ENCODE results near the gene HPSE. TPM values are rescaled to one million over a fixed set of nuclear protein-coding genes. Genes with fewer than 3 reads are reported as not detected.

Gene HPSE
- total and polyA plus RNA-seq, 9 of the 15 experiments (the other 6 are each of a cell fraction or from before 2014, with no cell fraction given): 0.01 to 0.42 (median 0.14) TPM; not detected in 1

- TF ChIP-seq CBX3 (IDR thresholded peaks at IDR 0.05; ENCODE audit: borderline replicate concordance in 1 of 2, low read length in 2 of 2) (no peak), HMG20A (CRISPR knock-in tag; conservative IDR thresholded peaks at IDR 0.05) (no peak), TEAD1 (CRISPR knock-in tag; IDR thresholded peaks at IDR 0.05) (no peak), ATF6 (CRISPR knock-in tag; IDR thresholded peaks at IDR 0.05) (no peak), ZNF277 (CRISPR knock-in tag; IDR thresholded peaks at IDR 0.05; ENCODE audit: borderline replicate concordance) (no peak), ZNF23 (CRISPR knock-in tag; IDR thresholded peaks at IDR 0.05) (no peak), ZNF395 (CRISPR knock-in tag; IDR thresholded peaks at IDR 0.05) (no peak), CEBPZ (IDR thresholded peaks at IDR 0.05; ENCODE audit: borderline replicate concordance, low read depth, low read length) (no peak), HOXB6 (CRISPR knock-in tag; IDR thresholded peaks at IDR 0.05; ENCODE audit: borderline replicate concordance) (no peak), ZNF384 (IDR thresholded peaks at IDR 0.05; ENCODE audit: low read depth, low read length) (0 out of 2 replicates have a peak, but pooled peaks have one; percentile 30), PML (IDR thresholded peaks at IDR 0.05; ENCODE audit: low read length) (no peak), ZFP36 (IDR thresholded peaks at IDR 0.05; ENCODE audit: low read depth, low read length, partially characterized antibody) (no peak), ZKSCAN3 (CRISPR knock-in tag; IDR thresholded peaks at IDR 0.05) (no peak), GTF2A2 (tag; IDR thresholded peaks at IDR 0.05) (no peak), NKRF (IDR thresholded peaks at IDR 0.05; ENCODE audit: borderline replicate concordance) (no peak), EGR1 (conservative IDR thresholded peaks at IDR 0.05) (no peak), ZNF3 (CRISPR knock-in tag; IDR thresholded peaks at IDR 0.05) (no peak), FOXA1 (IDR thresholded peaks at IDR 0.05; ENCODE audit: borderline replicate concordance) (no peak)
Measured at GRCh38 chr4:83252782-83253405, 81.8 kb downstream of the HPSE start (continued).

All from K562 (cell line).